NCI-H345 treated with DMSO at 0.1 percent for 48 hours (cell line): ENCODE data around the gene JARID2.

ENCODE experiments used
- DNase-seq: peaks from one replicate; lab custom pipeline; 2025; ENCODE audit not compliant: unreplicated experiment; lab: John Stamatoyannopoulos, UW

JARID2 gene

DNA sequence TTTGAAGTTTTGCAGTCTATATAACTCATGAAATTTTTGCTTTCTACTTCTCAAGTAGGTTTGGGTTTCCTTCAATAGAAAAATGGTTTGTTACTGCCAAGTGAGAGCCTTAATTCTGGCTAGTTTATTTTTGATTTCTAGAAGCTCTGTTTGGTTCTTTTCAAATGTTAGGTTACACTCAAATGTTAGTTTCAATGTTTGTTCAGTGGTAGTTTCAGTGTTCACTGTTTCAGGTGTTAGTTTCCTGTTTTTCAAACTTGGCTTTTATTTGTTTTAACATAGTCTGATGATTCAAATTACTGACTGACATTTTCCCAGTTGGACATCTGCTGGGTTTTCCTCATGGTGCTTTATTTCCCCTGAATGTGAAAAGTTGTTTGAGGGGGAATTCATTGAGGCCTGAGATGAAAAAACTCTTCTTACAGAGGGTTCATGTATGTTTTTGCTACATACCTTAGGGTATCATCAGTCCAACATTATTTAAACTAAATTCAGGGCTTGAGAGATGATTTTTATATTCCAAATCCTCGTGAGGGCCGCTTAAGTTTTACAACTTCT lies 189.0 kb downstream of the JARID2 start:
- DNase-seq = no peak

DNA sequence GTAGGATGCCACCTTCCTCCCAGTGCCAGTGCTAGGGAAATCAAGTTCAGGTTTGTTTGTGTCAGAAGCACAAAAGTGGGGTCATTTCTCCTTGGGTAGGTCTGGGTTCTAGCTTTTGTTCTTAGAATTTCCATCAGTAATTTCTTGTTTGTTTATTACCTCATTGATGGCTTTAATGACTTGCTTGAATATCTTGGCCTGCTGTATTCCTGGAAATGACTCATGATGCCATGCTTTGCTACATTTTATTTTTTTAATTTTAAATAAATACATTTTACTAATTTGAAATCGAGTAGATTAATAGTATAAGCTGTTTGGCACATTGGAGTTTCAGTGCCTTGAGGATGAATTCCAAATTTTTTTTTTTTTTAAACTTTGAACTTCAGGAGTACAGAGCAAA lies 189.6 kb downstream of the JARID2 start:
- no peak for DNase-seq

DNA sequence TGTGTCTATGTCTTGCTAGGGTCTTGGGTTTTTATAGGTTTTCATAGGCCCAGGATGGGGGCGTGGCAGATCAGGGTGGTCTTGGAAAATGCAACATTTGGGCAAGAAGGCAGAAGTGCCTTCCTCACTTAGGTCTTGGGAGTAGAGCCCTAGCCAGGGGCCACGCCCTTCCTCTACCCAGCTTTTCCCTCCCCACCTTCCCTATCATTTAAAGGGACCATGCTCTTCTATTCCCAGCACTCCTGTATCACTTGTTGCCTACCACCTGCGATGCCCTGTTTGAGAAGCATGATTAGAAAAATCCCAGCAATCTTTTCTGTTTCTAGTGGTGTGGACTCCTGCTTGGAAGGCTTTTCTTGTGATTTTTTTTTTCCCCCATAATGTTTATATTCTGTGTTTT lies 190.6 kb downstream of the JARID2 start:
- no peak for DNase-seq

DNA sequence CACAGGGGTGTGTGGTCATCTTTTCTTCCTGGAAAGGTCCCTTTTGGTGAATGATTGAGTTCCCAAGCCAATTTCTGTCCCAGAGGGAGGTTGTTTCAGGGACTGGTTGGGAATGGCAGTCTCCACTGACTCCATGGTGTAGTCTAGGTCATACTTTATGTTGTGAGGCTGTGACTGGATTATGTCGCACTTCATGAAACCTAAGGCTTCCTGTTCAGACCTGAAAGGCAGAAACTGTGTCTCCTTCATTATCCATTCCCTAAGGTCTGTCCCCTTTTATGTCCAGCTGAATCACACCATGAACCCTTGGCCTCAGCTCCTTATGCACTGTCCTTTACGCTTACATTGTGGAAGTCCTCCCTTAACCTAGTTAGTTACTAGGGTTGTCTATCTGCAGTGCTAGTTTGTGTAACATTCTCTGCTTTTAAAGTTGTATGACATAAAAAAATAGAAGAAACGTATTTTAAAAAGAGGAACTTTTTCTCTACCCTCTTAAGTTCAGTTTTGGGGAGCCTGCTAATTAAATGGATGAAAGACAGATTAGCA lies 191.3 kb downstream of the JARID2 start:
- no peak for DNase-seq

DNA sequence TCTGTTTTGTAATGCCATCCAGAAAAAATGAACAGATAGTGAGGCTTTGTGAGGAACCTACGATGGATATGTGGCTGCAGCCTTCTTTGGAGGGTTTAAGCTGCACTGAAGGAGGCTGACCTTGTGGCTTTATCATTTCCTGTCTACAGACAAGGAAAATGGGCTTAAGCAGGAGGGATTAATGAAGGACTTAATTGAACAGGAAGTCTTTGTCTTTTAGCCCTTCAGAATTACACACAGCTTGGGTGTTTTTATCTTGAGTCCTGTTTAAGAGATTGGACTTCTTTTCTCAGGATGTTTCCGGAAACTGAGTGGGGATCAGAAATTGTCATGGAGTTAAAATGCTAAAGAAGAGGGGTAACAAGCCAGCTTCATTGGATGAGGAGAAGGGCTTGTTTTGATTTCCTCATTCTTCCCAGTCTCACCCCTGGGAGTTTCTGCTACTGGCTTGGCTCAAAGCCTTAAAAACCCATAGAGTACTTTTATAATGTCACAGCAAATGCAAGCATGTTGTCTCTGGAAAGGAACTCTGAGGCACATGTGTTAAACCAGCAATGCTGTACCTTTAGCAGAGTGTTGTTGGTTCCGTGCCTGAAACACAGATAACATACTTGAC lies 193.6 kb downstream of the JARID2 start:
- DNase-seq = no peak

DNA sequence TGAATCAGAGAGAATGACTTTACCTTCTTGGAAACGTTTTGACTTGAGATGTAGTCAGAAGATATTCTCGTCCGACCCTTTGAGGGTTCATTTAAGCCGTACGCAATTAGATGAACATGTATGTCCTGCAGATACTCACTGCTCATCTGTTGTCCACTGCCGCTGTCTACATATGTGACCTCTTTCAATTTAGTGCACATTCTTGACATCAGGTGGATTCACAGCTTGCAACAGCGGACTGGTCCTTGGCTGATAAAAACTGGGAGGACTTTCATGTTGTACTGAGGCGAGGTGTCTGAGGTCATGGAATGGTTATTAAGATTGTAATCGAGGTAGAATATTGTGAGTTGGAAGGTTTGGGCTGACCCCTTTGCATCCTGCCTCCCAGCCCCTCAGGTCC lies 194.2 kb downstream of the JARID2 start:
- DNase-seq = no peak

DNA sequence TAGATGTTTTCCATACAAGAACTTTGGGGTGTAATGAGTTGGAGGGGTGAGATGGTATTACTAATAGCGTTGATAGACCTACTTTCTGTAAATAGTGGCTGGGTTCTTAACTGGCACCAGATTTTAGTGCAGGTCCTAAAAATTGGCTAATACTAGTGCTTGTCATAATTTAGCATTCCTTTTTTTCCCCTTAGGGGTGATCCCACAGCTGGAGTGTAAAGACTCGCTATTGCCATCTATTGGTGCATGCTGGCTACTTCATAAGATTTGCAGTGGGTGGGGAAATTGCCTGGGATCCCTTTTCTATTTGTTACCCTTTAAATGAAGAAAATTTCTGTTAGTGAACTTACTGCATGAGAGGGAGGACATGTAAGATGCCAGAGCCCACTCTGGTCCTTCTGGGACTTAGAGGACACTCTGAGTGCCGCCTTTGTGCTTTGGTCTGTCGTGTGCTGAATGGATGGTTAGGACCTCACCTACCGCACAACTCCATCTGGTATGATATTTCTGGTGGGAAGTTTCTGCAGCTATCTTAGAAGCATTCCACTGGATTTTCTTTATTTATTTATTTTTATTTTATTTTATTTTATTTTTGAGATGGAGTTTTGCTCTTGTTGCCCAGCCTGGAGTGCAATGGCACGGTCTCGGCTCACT lies 195.5 kb downstream of the JARID2 start:
- DNase-seq = no peak

DNA sequence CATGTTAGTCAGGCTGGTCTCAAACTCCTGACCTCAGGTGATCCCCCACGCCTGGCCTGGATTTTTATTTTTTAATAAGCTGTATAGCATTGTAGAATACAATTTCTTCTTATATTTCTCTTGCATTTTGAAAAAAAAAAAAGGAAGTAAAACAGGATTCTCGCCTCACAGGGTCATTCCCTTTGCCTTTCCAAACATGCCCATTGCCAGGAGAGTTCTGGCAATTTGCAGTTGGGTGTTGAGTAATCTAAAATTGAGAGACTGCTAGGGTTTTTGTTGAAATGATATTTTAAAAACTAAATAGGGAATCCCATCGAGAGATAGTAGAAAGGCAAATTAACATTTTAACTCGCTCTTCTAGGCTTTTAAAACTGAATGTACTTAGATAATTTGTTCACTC lies 196.1 kb downstream of the JARID2 start:
- DNase-seq = no peak

DNA sequence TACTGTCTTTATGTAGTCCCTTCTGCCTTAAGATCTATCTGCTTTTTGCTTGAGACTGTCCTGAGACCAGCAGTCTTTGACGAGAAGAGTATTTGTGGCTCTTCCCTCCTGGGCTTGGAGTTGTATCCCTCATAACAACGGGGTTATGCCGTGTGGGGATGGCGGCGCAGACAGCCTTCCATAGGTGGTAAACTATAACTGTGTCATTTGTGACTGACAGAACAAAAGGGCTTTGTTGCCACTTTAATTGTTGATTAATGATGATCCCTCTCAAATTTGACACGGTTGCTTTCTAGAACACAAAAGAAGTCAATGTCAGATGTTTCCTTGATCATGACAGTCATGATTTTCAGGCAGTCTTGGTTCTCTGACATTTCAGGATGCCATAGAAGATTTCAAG lies 196.6 kb downstream of the JARID2 start:
- DNase-seq = no peak

DNA sequence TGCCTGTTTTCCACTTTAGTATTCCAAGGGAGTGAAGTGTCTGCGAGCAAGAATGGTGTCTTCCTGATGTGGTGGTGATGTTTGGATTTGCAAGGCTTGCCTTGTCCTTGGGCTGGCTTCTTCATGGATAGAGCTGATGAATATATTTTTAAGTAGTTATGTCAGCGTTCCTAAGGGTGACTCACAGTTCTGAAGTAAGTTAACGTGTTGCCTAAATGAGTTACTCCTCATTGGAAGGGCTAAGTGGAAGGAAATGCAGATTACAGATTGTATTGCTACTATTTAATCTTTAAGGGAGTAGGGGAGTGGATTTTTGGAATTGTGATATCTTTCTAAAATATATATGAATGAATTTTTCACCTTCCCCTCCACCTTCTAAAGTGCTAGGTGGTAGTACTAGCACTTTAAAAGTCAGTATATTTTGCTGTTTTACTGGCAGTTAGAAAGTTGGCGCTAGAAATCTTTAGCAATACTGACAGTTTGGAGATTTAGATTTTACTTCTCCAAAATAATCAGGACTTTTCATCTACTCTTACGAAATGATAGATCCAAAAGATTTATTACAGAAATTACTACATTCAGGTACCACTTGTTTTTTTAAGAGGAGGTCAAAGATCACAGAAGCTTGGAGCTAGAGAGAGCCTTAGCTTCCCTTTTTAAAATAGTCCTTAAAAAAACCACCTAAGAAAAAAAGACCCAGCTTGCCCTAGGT lies 197.4 kb downstream of the JARID2 start:
- DNase-seq = no peak

DNA sequence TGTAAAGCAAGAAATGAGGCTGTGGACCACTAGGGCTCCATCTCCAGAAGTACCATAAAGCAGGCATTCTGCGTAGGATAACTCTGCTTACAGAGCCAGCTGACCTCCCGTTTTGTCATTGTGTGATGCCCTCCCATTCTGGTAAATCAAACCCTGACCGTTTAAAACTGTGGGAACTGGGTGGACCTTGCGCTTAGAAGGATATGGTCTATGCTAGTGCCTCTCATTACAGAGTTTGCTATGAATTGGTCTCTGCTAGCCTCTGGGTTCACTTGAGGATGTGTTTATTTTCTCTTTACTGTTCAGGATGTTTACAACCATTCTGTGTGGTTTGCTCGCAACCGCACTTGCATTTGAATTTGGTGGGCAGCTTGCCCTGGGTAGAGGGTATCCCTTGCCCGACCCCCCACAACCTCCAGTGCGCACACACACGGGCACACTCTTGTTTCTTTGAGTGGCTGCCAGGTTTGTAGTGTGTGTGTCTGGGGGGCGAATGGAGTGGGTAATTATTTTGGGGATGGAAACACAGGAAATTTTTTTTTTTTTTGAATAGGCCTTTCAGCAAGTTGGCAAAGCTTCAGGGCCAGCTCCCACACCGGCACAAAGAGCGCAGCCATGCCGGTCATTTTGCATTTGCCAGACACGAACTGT lies 198.3 kb downstream of the JARID2 start:
- no peak for DNase-seq

DNA sequence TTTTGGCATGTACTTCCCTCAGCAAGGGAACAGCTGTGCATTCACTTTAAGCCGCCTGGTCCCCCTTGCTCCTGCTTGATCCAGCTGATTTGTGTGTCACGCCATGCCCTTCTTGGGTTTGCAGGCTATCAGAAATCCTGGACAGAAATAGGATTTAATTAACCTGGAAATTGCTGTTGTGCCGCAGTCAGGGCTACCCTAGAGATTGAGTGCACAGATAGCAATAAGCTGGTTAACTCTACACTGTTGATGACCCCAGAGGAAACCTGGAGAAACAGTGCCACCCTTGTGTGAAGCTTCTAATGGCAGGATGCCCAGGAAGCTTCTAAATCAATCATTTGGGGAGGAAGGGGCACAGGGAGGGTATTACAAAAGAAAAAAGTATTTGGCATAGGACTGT lies 199.0 kb downstream of the JARID2 start:
- no peak for DNase-seq

DNA sequence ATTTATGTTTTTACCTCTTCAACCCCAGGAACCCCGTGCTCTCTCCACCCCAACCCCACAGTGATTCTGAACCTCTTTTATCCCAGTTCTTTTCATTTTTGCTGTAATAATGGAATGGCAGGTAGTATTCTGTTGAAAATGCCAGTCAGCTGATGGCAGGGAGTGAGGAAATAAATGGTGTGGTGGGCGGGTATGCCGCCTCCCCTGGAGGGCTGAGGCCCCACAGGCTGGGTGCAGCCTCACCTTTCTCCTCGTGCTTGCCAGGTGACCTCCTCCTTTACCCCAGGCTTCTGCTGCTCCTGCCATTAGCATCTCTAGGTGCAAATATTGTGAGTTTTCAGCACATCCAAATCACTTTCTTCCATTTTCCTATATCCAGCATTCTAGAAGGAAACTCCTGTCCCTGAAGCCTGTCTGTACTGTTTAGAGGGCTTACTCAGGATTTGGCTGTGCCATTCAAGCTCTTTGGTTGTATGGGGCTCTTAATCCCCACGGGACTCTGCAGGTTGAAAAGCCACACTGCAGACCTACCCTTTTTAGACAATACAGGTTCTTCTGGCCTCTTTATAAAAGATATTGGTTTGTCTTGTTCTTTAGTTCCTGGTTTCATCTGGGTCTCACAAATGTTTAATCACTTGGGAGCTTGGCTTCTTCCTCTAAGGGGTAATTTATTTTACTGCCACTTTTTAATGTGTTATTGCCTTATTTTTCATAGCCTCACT lies 201.8 kb downstream of the JARID2 start:
- DNase-seq = no peak

DNA sequence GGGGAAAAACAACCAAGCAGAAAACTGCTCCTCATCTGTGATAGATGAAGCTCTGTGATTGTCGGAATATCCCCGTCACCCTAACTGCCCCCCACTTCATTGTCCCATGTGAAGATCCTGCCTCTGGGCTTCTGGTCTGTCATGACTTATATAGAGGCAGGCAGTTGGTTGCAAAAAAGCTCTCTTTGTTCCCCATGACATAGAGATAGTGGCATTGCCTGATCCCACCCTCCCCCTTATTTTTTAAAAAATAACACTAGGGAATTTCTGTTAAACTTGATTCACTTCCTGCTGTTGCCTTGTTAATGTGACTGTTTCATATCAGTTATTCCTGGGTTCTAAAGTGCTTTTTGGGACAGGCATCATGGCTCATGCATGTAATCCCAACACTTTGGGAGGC lies 203.1 kb downstream of the JARID2 start:
- DNase-seq = no peak

DNA sequence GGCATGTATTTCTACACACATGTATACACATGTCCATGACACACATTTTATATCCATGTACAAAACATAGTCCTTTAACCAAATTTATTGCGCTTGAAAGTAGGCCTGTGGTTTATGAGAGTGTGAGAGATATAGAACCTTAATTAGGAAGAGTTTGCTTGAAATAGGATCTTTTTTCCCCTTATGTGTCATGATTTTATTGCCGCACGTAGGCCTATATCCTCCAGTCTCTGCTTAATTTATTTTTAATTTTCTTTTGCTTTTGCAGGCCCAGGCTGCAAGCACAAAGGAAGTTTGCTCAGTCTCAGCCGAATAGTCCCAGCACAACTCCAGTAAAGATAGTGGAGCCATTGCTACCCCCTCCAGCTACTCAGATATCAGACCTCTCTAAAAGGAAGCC lies 205.9 kb downstream of the JARID2 start:
- no peak for DNase-seq

DNA sequence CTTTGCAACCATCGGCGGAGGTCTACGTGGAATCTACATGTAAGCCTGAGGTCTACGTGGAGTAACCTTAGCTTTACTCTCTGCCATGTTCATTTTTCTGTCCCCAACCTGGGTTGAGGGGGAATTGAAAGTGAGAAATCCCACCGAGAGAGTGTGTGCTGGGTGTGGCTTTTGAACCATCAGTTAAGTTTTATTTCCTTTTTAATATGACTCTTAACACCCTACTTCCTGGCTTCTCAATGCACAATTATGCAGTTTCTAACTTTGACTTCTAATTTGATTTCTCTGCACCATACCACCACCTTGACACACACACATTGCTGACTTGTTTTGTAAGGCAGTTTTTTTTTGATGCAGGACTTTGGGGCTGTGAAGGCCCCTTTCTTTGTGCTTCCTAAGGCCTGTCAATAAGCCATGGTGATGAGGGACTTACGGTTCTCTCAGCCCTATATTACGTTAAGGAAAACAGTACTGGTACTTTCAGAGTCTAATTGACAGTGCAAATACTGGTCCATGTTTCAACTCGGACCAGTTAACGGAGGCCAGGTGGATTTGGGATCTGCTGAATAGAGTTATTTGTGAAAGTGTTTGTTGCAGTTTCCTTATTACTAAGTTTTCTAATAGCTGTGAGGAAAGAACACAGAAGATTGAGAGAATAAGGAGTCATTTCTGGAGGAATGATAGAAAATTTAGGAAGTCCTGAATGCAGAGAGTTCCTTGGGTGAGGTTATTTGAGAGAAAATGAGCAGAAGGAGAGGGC lies 206.5 kb downstream of the JARID2 start:
- DNase-seq = no peak

DNA sequence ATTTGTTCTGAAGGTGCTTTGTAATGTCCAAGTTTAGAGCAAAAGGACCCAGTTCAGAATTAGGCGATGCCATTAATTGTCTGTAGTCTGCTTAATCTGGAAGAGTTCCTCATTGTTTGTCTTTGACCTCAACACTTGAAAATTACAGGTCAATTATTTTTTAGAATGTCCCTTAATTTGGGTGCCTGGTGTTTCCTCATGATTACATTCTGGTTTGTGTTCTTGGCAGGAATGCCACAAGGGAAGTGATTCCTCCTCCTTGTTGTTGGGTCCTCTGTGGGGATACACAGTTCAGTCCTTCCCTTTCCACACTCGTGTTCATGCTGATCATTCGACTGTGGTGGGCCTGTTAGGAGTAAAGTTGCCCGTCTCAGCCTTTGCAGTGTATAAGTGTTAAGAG lies 207.3 kb downstream of the JARID2 start:
- no peak for DNase-seq

DNA sequence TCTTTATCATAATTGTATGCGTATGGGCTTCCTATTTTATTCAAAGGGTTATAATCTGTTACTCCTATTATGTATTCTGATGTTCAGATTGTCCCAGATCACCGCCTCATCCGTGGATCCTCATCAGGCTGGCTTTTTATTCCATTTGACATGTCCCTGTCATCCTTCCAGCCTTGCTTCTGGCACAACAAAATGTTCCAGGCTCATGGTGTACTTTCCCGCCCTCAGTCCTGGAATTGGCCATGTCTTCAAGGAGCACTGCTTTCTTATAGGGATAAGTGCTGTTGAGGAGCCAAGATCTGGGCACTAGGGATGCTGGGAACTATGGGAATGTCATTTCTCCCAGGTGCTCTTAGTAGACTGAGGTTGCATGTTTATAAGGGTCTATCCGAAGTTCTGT lies 207.8 kb downstream of the JARID2 start:
- no peak for DNase-seq

DNA sequence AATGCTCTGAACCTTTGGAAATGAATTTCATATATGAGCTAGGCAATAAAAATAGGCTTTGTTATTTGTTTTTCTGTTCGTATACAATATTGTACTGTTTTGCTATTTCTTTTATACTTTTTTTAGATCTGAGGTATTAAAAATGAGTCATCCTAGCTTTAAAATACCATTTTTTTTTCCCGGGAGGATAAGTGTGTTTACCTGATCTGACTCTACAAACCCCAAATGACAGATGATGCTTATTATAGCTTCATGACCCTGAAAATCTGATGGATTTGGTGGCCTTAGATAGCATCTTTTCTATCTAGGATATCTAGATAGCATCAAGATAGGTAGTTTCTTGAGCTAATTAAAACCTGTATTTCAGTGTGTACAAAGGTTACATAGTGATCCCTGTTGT lies 210.6 kb downstream of the JARID2 start:
- no peak for DNase-seq

DNA sequence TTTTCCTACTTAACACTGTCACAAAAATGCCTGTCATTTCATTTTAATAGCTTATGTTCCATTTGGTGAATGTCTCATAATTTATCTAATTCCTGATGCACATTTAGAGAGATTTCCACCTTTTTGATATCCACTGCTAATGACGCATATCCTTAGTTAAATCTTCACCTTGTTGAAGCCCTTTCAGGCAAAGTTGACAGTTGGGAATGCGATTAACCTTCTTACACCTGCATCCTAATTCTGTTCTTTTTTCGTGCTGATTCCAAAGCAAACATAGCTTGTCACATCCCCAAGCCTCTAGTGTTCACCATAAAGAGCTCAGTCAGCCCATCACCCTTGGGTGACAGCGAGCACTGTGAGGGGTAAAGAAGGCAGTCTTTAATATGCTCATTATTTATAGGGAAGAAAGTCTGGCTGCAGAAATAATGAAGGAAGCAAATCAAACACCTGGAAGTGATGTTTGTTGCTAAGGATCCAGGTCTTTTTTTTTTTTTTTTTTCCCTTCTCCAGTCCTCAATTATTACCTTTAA lies 211.3 kb downstream of the JARID2 start:
- DNase-seq = no peak
